Measurements from ENCODE around the gene POLE. TPM values are rescaled to one million over a fixed set of nuclear protein-coding genes. Genes with fewer than 3 reads are reported as not detected.

The POLE gene
- total RNA-seq, 1 experiment from 2014 or later: 147 TPM

GRCh38 chr12:132715874-132716273 lies 28.7 kb upstream of the POLE start:
- Mint-ChIP-seq H3K4me3 (no peak overlapping the region), H3K9me3 (no peaks in the 10 kb centered on the region), H3K36me3 (ENCODE audit: insufficient read depth in 1 of 3, low read depth in 3 of 3) (peaks cover 27 to 63% (median 58%) of the 10 kb centered on the region in 3 experiments; a peak in 6 of 7 replicates), H3K27me3 (ENCODE audit: low read depth) (no peaks in the 10 kb centered on the region), H3K27ac (no peak overlapping the region; a peak in 1 of 7 replicates), H3K4me1 (peaks cover 2 to 5% of the 10 kb centered on the region in 2 experiments; a peak in 2 of 4 replicates)
- Histone ChIP-seq H2AK5ac (ENCODE audit: insufficient read length, low read length) (no peak overlapping the region), H3K23me2 (ENCODE audit: insufficient read length, low read depth, low read length, poor library complexity, severe bottlenecking) (peaks cover 4% of the 10 kb centered on the region), H3K4ac (ENCODE audit: low read depth, low read length) (no peak overlapping the region), H3K14ac (ENCODE audit: insufficient read depth, low read length) (no peak overlapping the region), H3K56ac (ENCODE audit: insufficient read length, low read depth, low read length) (no peak overlapping the region), H2BK120ac (ENCODE audit: low read depth, low read length, poor library complexity, severe bottlenecking) (no peak overlapping the region), H2AFZ (ENCODE audit: low read length) (no peak overlapping the region), H3K9me3 (ENCODE audit: control insufficient read depth, low read depth, low read length) (no peaks in the 10 kb centered on the region), H3K27me3 (ENCODE audit: insufficient read depth, low read length) (no peaks in the 10 kb centered on the region), H4K5ac (ENCODE audit: insufficient read length, low read depth, low read length) (no peak overlapping the region), H3K9ac (ENCODE audit: extremely low read depth, insufficient read length, low read length) (no peak overlapping the region), H4K91ac (ENCODE audit: insufficient read length, low read depth, low read length) (no peak overlapping the region), H2BK15ac (ENCODE audit: low read depth, low read length) (no peak overlapping the region), H2BK20ac (ENCODE audit: low read depth, low read length, poor library complexity, severe bottlenecking) (no peak overlapping the region), H4K8ac (replicated peaks; ENCODE audit: insufficient read length, low read depth, low read length) (no peak overlapping the region), H3K18ac (ENCODE audit: insufficient read length, low read depth, low read length) (no peak overlapping the region), H3K23ac (ENCODE audit: insufficient read length, low read depth, low read length) (no peak overlapping the region), H3K79me2 (ENCODE audit: insufficient read depth, low read length) (peaks cover 15% of the 10 kb centered on the region; the same call in 1 of the 2 replicates), H3K4me1 (ENCODE audit: insufficient read depth, low read length) (no peaks in the 10 kb centered on the region), H2BK12ac (ENCODE audit: insufficient read length, low read depth, low read length) (no peak overlapping the region), H2BK5ac (ENCODE audit: insufficient read length, low read length) (no peak overlapping the region), H4K20me1 (ENCODE audit: control insufficient read depth, insufficient read depth, insufficient read length) (no peaks in the 10 kb centered on the region), H3T11ph (ENCODE audit: low read length) (no peak overlapping the region), H3K27ac (ENCODE audit: insufficient read length, low read depth, low read length) (no peak overlapping the region), H3K79me1 (ENCODE audit: insufficient read depth, low read depth, low read length, poor library complexity, severe bottlenecking) (peaks cover 6% of the 10 kb centered on the region), H3K4me2 (ENCODE audit: insufficient read depth, insufficient read length, low read length) (no peak overlapping the region)
- no peak for DNase-seq
- no CpG with 5 or more reads among the region's 9 CpGs for WGBS (ENCODE audit: extremely low coverage, insufficient read length, low lambda C conversion rate)
- no peak for TF ChIP-seq CTCF (conservative IDR thresholded peaks at IDR 0.05)

All from H9 (cell line).